Ovary (tissue), 9 donors: ENCODE results near the gene MYMX. TPM values are rescaled to one million over a fixed set of nuclear protein-coding genes. Genes with fewer than 3 reads are reported as not detected.
"Not testable (repeated sequence)": the region's sequence is repeated elsewhere in the genome, so short reads cannot be mapped to it uniquely, and the experiment has no call there.

ENCODE experiments used
- DNase-seq, 5 donors: peaks; one replicate each; pipeline ENCODE4 v3.0.0-alpha.2; 2019 to 2020
- H3K27ac ChIP-seq, 2 donors: fragments of 200-600 bp; one replicate each; pipeline versions ENCODE4 v1.5.1 to v1.8.0; 2019 to 2022
- H3K27me3 ChIP-seq: fragments of 200-600 bp; one replicate; pipeline ENCODE4 v1.8.0; 2022
- H3K36me3 ChIP-seq: fragments of 200-600 bp; sonication (generic); one replicate; pipeline ENCODE4 v1.5.1; 2019
- H3K4me1 ChIP-seq: one replicate; pipeline ENCODE4 v1.8.1; 2013; ENCODE audit warnings: mild to moderate bottlenecking, moderate library complexity; ENCODE audit not compliant: insufficient read depth
- H3K4me3 ChIP-seq: fragments of 200-600 bp; sonication (generic); one replicate; pipeline ENCODE4 v1.5.1; 2017
- H3K9me3 ChIP-seq, 2 donors: fragments of 200-600 bp in 1 of 2; sonication (generic) in 1 of 2; one replicate each; pipeline versions ENCODE4 v1.5.1 to v1.8.1; 2013 to 2019; ENCODE audit warnings: mild to moderate bottlenecking in 1 of 2, moderate library complexity in 1 of 2
- CTCF ChIP-seq, 3 donors: fragments of 450-650 bp in 2 of 3; fragments of 200-600 bp in 1 of 3; IDR thresholded peaks; one replicate each; pipeline versions ENCODE4 v1.5.1 to v1.8.0; 2016 to 2022; ENCODE audit warnings: antibody characterized with exemption in 3 of 3, mild to moderate bottlenecking in 1 of 3
- EP300 ChIP-seq: sonication (generic); formaldehyde crosslinking; IDR thresholded peaks from one replicate; pipeline ENCODE4 v1.6.1; 2017; ENCODE audit warnings: antibody characterized with exemption
- POLR2A ChIP-seq: fragments of 450-650 bp; IDR thresholded peaks from one replicate; pipeline ENCODE4 v1.6.1; 2017; ENCODE audit warnings: antibody characterized with exemption, mild to moderate bottlenecking, moderate library complexity
- WGBS, 3 donors: extraction: QIAGEN DNeasy Blood & Tissue Kit in 1 of 3; methylation state at CpG; one replicate each; pipeline versions ENCODE4 v1.1.5 to v1.1.7; 2013 to 2017; 5-methylcytosine and 5-hydroxymethylcytosine counted together
- intact Hi-C, 4 donors: fragments of 100-400 bp; cut with DNase I; formaldehyde crosslinking; loops; one replicate each; pipeline versions ENCODE4 v1.11.0 to v1.15.1; 2022 to 2023
- polyA plus RNA-seq, 2 donors: library from polyadenylated mRNA; stranded (reverse); fragments of 200-250 nt in 1 of 2; fragments of 350-450 nt in 1 of 2; fragmentation: Illumina TruSeq in 1 of 2; extraction: RNeasy Lipid Tissue Mini Kit (QIAGEN cat#74804) in 1 of 2; gene quantifications; one replicate each; pipeline ENCODE4 v1.2.3, GENCODE V29; 2013 to 2014
- total RNA-seq, 7 donors: library from RNA; depleted of rRNA in 2 of 7; stranded (reverse); fragments of >200 nt in 2 of 7; fragmentation: NEBNext Ultra II Directional in 3 of 7; extraction: Animal tissue kit (Norgen Biotek cat#: 25700) in 3 of 7; gene quantifications; one replicate each; pipeline versions ENCODE4 v1.1.0 to v1.2.4, GENCODE V29; 2016 to 2023
- donor health status: DM: no; HTN: no; CAD: no; lungs with moderate emphysema.
- donor health status: DM: no; HTN: no; CAD: no.
- donor health status: Bipolar disorder and iron deficiency.
- donor health status: DM: yes; HTN: yes; CAD: no.
- donor health status: DM: no; HTN: no; CAD: no.
- donor health status: DM: yes; HTN: yes; CAD: no.

Gene MYMX
- total and polyA plus RNA-seq, 9 donors = 0.40 to 0.50 (median 0.42) TPM; not detected in 5

GRCh38 chr6:44183783-44184182, 32.9 kb upstream of the MYMX start:
- H3K4me1 ChIP-seq = no peaks in the 10 kb centered on the region
- 72 to 76% (median 73%) methylated on average over 9 of the region's 9 CpGs for WGBS, 3 donors
- intact Hi-C loops = no loop called here
- H3K36me3 ChIP-seq = no peaks in the 10 kb centered on the region
- H3K27me3 ChIP-seq = no peaks in the 10 kb centered on the region
- H3K27ac ChIP-seq = no peak overlapping the region
- no peaks in the 10 kb centered on the region for H3K9me3 ChIP-seq
- TF ChIP-seq POLR2A = no peak
- no peak for DNase-seq
- H3K4me3 ChIP-seq = no peak overlapping the region

GRCh38 chr6:44185356-44185755, 31.4 kb upstream of the MYMX start:
- DNase-seq, H3K4me1 ChIP-seq, H3K9me3 ChIP-seq, H3K27me3 ChIP-seq, H3K27ac ChIP-seq, intact Hi-C loops, H3K4me3 ChIP-seq, H3K36me3 ChIP-seq: not testable (repeated sequence)
- 80 to 82% (median 81%) methylated on average over 7 of the region's 7 CpGs for WGBS, 3 donors

GRCh38 chr6:44185953-44186634, 30.6 kb upstream of the MYMX start:
- intact Hi-C loops = no loop called here
- H3K4me1 ChIP-seq = no peaks in the 10 kb centered on the region
- no peak overlapping the region for H3K4me3 ChIP-seq
- TF ChIP-seq EP300 (no peak), CTCF (IDR thresholded peaks at IDR 0.05) (no peak), POLR2A (no peak)
- H3K27ac ChIP-seq = no peak overlapping the region
- H3K9me3 ChIP-seq = no peaks in the 10 kb centered on the region
- no peaks in the 10 kb centered on the region for H3K36me3 ChIP-seq
- no peak for DNase-seq
- H3K27me3 ChIP-seq = no peaks in the 10 kb centered on the region
- WGBS, 3 donors = 49 to 65% (median 50%) methylated on average over 9 of the region's 9 CpGs

- DNase-seq = no peak
- H3K9me3 ChIP-seq = no peaks in the 10 kb centered on the region
- no peaks in the 10 kb centered on the region for H3K27me3 ChIP-seq
- H3K4me1 ChIP-seq = no peaks in the 10 kb centered on the region
- H3K4me3 ChIP-seq = no peak overlapping the region
- H3K27ac ChIP-seq = no peak overlapping the region
- intact Hi-C loops = no loop called here
- H3K36me3 ChIP-seq = no peaks in the 10 kb centered on the region
- no peak for TF ChIP-seq EP300
- TF ChIP-seq POLR2A = no peak
- TF ChIP-seq CTCF (IDR thresholded peaks at IDR 0.05) = no peak
- 78 to 84% (median 82%) methylated on average over 7 of the region's 7 CpGs for WGBS, 3 donors
These were observed 30.1 kb upstream of the MYMX start for GRCh38 chr6:44186635-44187025.

- no peak overlapping the region for H3K27ac ChIP-seq
- no peaks in the 10 kb centered on the region for H3K36me3 ChIP-seq
- no peaks in the 10 kb centered on the region for H3K4me1 ChIP-seq
- 54 to 64% (median 63%) methylated on average over 2 of the region's 2 CpGs for WGBS, 3 donors
- no peaks in the 10 kb centered on the region for H3K27me3 ChIP-seq
- H3K4me3 ChIP-seq = no peak overlapping the region
- H3K9me3 ChIP-seq = no peaks in the 10 kb centered on the region
- intact Hi-C loops = no loop called here
- DNase-seq = no peak
- no peak for TF ChIP-seq CTCF (IDR thresholded peaks at IDR 0.05)
- no peak for TF ChIP-seq EP300
These were observed 27.9 kb upstream of the MYMX start for GRCh38 chr6:44188819-44189218.
